Right lobe of liver (tissue), 6 donors: ENCODE results near the gene ING1. TPM values are rescaled to one million over a fixed set of nuclear protein-coding genes. Genes with fewer than 3 reads are reported as not detected.

Source experiments
- ATAC-seq, 4 donors: fragments of 200-7000 bp; cut with Tn5 transposase; one replicate each; pipeline ENCODE4 v1.9.1; 2020; ENCODE audit warnings: mild to moderate bottlenecking in 4 of 4, moderate library complexity in 4 of 4
- DNase-seq, 3 donors: peaks; one replicate each; pipeline ENCODE4 v3.0.0-alpha.2; 2020
- H3K27ac ChIP-seq, 3 donors: fragments of 200-600 bp; one replicate each; pipeline ENCODE4 v1.8.0; 2022
- H3K27me3 ChIP-seq, 2 donors: fragments of 200-600 bp; one replicate each; pipeline ENCODE4 v1.8.0; 2022
- H3K36me3 ChIP-seq, 4 donors: fragments of 200-600 bp; sonication (generic) in 1 of 4; one replicate each; pipeline versions ENCODE4 v1.5.1 to v1.8.0; 2017 to 2022; ENCODE audit warnings: control low read depth in 1 of 4
- H3K4me1 ChIP-seq, 4 donors: fragments of 200-600 bp; sonication (generic) in 1 of 4; one replicate each; pipeline versions ENCODE4 v1.5.1 to v1.8.0; 2017 to 2022; ENCODE audit warnings: control low read depth in 1 of 4
- H3K4me3 ChIP-seq, 3 donors: fragments of 200-600 bp; one replicate each; pipeline ENCODE4 v1.8.0; 2022
- H3K9me3 ChIP-seq, 4 donors: fragments of 200-600 bp; sonication (generic) in 1 of 4; one replicate each; pipeline versions ENCODE4 v1.5.1 to v1.8.0; 2017 to 2022; ENCODE audit warnings: control low read depth in 1 of 4
- POLR2A ChIP-seq: fragments of 450-650 bp; IDR thresholded peaks from one replicate; pipeline ENCODE4 v1.6.1; 2017; ENCODE audit warnings: antibody characterized with exemption, mild to moderate bottlenecking
- WGBS: methylation state at CpG from one replicate; pipeline ENCODE4 v1.1.6; 2018; ENCODE audit warnings: low coverage, low lambda C conversion rate; ENCODE audit not compliant: insufficient coverage; ENCODE audit errors: missing lambda C conversion rate; 5-methylcytosine and 5-hydroxymethylcytosine counted together
- intact Hi-C, 2 donors: fragments of 100-400 bp; cut with DNase I; formaldehyde crosslinking; loops; one replicate each; pipeline versions ENCODE4 v1.11.2 to v1.14.1; 2022
- total RNA-seq, 6 experiments: library from RNA; depleted of rRNA in 2 of 6; stranded (reverse); fragments of >200 nt in 2 of 6; fragmentation: NEBNext Ultra II Directional in 3 of 6; extraction: Animal tissue kit (Norgen Biotek cat#: 25700) in 3 of 6; gene quantifications; one replicate each; pipeline versions ENCODE4 v1.1.0 to v1.2.4, GENCODE V29; 2016 to 2023
- TF ChIP-seq, protein P1 (sequence below), 4 donors: fragments of 200-600 bp in 3 of 4; fragments of 450-650 bp in 1 of 4; IDR thresholded peaks; one replicate each; pipeline versions ENCODE4 v1.5.1 to v1.8.0; 2016 to 2022; ENCODE audit warnings: antibody characterized with exemption in 4 of 4, mild to moderate bottlenecking in 2 of 4
- donor health status: DM: no; HTN: yes; CAD: no.
- donor health status: DM: no; HTN: no; CAD: no.
- donor health status: DM: no; HTN: no; CAD: no.
- donor health status: DM: no; HTN: yes; CAD: no.
- donor health status: DM: no; HTN: yes; CAD: no.

ING1 gene
- total RNA-seq, 6 experiments from 2014 or later, result 3.8 to 12.0 (median 8.8) TPM

DNA sequence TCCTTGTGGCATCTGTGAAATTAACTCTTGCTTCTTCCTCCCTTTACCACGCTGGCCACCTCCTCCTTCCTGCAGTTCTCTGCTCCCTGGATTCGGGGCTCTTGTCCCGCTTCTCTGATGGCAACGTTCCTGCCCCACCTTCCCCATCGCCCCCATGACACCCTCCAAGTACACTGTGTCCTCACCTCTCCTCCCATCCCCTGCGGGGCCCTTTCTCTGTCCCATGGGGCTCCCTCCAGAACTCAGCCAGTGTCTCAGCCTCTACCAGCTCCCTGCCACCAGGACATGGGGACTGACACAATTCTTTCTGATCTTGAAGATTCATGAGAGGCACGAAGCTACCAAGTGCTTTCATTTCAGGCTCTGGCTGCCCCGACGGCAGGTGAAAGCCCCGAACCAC, 16.7 kb upstream of the ING1 start:
- peaks cover 0 to 37% (median 15%) of the 10 kb centered on the region in 4 donors for H3K36me3 ChIP-seq
- intact Hi-C loops, result no loop called here
- WGBS, result 88% methylated on average over 7 of the region's 10 CpGs
- no peaks in the 10 kb centered on the region for H3K4me1 ChIP-seq
- TF ChIP-seq, protein P1, sequence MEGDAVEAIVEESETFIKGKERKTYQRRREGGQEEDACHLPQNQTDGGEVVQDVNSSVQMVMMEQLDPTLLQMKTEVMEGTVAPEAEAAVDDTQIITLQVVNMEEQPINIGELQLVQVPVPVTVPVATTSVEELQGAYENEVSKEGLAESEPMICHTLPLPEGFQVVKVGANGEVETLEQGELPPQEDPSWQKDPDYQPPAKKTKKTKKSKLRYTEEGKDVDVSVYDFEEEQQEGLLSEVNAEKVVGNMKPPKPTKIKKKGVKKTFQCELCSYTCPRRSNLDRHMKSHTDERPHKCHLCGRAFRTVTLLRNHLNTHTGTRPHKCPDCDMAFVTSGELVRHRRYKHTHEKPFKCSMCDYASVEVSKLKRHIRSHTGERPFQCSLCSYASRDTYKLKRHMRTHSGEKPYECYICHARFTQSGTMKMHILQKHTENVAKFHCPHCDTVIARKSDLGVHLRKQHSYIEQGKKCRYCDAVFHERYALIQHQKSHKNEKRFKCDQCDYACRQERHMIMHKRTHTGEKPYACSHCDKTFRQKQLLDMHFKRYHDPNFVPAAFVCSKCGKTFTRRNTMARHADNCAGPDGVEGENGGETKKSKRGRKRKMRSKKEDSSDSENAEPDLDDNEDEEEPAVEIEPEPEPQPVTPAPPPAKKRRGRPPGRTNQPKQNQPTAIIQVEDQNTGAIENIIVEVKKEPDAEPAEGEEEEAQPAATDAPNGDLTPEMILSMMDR (IDR thresholded peaks at IDR 0.05), result no peak
- no peak for TF ChIP-seq POLR2A
- no peak for DNase-seq
- no peaks in the 10 kb centered on the region for H3K27me3 ChIP-seq
- no peak for ATAC-seq
- H3K9me3 ChIP-seq, result no peaks in the 10 kb centered on the region
- no peak overlapping the region for H3K4me3 ChIP-seq
- H3K27ac ChIP-seq, result no peak overlapping the region

DNA sequence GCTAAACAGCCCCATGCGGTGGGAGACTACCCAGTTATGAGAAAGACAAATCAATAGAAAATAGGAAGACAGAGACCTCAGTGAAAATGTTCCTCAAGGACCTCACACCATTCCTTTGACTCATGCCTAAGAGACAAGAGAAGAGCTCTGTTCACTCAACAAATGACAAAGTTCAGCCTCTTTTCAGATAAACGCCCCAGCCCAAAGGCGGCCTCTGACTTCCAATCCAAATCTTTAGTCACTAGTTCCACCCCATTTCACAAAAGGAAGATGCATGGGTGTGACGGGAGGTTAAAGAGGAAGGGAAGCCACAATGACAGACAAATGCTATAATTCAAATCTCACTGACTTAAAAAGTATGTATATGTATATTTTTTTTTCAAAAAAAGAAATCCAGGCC, 15.7 kb upstream of the ING1 start:
- Histone ChIP-seq H3K27me3 (no peaks in the 10 kb centered on the region), H3K27ac (no peak overlapping the region), H3K4me1 (no peaks in the 10 kb centered on the region), H3K4me3 (no peak overlapping the region), H3K9me3 (no peaks in the 10 kb centered on the region), H3K36me3 (peaks cover 0 to 37% (median 15%) of the 10 kb centered on the region in 4 donors)
- DNase-seq (no peak), ATAC-seq (no peak)
- TF ChIP-seq, protein P1 (IDR thresholded peaks at IDR 0.05), result no peak
- no peak for TF ChIP-seq POLR2A
- intact Hi-C loops, result no loop called here
- 78% methylated on average over 4 of the region's 4 CpGs for WGBS

DNA sequence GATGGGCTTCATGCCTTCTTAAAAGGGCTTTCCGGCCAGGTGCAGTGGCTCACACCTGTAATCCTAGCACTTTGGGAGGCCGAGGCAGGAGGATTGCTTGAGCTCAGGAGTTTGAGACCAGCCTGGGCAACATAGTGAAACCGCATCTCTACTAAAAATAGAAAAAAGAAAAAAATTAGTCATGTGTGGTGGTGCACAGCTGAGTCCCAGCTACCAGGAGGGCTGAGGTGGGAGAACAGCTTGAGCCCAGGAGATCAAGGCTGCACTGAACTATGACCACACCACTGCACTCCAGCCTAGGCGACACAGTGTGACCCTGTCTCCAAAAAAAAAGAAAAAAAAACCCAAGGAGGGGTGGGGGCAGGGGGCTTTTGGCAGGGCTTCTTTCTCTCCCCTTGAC, 14.8 kb upstream of the ING1 start:
- ATAC-seq (no peak), DNase-seq (no peak)
- H3K36me3 ChIP-seq, result peaks cover 0 to 37% (median 15%) of the 10 kb centered on the region in 4 donors
- no peaks in the 10 kb centered on the region for H3K9me3 ChIP-seq
- TF ChIP-seq, protein P1 (IDR thresholded peaks at IDR 0.05), result no peak
- no peak for TF ChIP-seq POLR2A
- H3K4me1 ChIP-seq, result no peaks in the 10 kb centered on the region
- intact Hi-C loops, result no loop called here
- H3K27me3 ChIP-seq, result no peaks in the 10 kb centered on the region
- H3K27ac ChIP-seq, result no peak overlapping the region
- no peak overlapping the region for H3K4me3 ChIP-seq
- 89% methylated on average over 4 of the region's 4 CpGs for WGBS

DNA sequence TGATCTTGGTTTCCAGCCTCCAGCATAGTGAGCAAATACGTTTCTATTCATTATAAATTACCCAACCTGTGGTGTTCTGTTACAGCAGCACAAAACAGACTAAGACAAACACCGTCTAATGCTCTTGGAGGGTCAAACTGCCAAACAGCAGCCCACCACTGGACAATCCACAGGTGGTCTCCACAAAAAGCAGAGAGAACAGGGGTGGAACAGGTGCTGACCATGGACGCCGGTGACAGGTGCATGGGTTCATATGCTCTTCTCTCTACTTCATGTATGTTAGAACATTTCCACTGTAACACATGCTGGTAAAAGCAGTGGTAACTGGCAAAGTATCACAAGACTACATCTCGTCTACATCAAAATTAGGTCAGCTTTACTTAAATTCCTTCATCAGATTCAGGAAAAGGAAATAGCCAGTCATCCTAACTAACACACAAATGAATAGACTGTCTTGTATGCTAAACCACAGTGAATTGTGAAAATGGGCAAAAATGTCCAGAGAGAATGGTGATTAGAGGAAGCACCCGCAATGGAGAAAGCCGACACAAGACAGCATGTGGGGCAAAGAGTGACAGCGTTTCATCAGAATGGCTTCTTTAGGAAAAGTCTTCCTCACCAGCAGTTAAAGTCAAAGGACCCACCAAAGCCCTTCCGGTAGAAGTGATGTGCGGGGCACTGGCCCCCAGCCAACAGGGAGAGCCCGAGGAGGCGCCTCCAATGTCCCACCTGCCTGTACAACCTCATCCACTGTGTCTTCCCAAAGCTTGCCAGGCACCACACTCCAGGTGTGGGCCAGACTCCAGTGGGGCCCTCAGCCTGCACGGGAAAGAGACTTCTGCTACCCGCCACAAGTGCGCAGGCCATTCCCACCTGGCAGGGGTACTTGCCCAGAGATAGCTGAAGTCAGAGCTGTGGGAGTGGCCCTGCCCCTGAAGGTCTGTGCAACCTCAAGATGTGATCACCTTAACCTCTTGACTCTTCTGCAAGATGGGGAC, 14.1 kb upstream of the ING1 start:
- Histone ChIP-seq H3K9me3 (no peaks in the 10 kb centered on the region), H3K27ac (no peak overlapping the region), H3K36me3 (peaks cover 0 to 37% (median 15%) of the 10 kb centered on the region in 4 donors), H3K27me3 (no peaks in the 10 kb centered on the region), H3K4me1 (peaks cover 0 to under 1% (median 0%) of the 10 kb centered on the region in 4 donors), H3K4me3 (no peak overlapping the region)
- 78% methylated on average over 9 of the region's 15 CpGs for WGBS
- ATAC-seq (peak in 1 of 4 donors; percentile 12), DNase-seq (no peak)
- intact Hi-C loops, result no loop called here
- TF ChIP-seq, protein P1 (IDR thresholded peaks at IDR 0.05), result no peak
- TF ChIP-seq POLR2A, result no peak
